Kidney (tissue), 14 donors: ENCODE measurements around the gene HSDL1. TPM values are rescaled to one million over a fixed set of nuclear protein-coding genes. Genes with fewer than 3 reads are reported as not detected.

Source experiments
- DNase-seq, 5 donors: peaks; one replicate each; pipeline ENCODE4 v3.0.0-alpha.2; 2013 to 2020
- FAIRE-seq: peaks from 2 replicates; lab custom pipeline; 2012; peaks lifted over from hg19 to GRCh38; lab: Jason Lieb, UNC
- H3K27ac ChIP-seq, 2 donors: one replicate each; pipeline ENCODE4 v1.7.0; 2013; ENCODE audit warnings: low read depth in 2 of 2, low read length in 2 of 2, inconsistent platforms in 1 of 2
- H3K27me3 ChIP-seq: one replicate; pipeline ENCODE4 v1.7.1; 2013; ENCODE audit warnings: low read length, inconsistent platforms; ENCODE audit not compliant: control insufficient read depth, insufficient read depth
- H3K36me3 ChIP-seq, 3 donors: one replicate each; pipeline versions ENCODE4 v1.7.0 to v1.7.1; 2013; ENCODE audit warnings: low read length in 3 of 3, control low read depth in 1 of 3, inconsistent platforms in 1 of 3; ENCODE audit not compliant: insufficient read depth in 3 of 3, control insufficient read depth in 2 of 3
- H3K4me1 ChIP-seq, 3 donors: one replicate each; pipeline versions ENCODE4 v1.7.0 to v1.7.1; 2013; ENCODE audit warnings: low read length in 3 of 3, inconsistent platforms in 1 of 3, low read depth in 1 of 3; ENCODE audit not compliant: control insufficient read depth in 2 of 3, insufficient read depth in 2 of 3
- H3K4me3 ChIP-seq, 3 donors: one replicate each; pipeline versions ENCODE4 v1.7.0 to v1.8.1; 2013; ENCODE audit warnings: low read length in 3 of 3, control low read depth in 1 of 3, inconsistent platforms in 1 of 3
- H3K9ac ChIP-seq, 3 donors: one replicate each; pipeline versions ENCODE4 v1.7.0 to v1.7.1; 2013; ENCODE audit warnings: low read length in 3 of 3, control low read depth in 1 of 3, inconsistent platforms in 1 of 3
- H3K9me3 ChIP-seq, 3 donors: one replicate each; pipeline versions ENCODE4 v1.7.0 to v1.7.1; 2013; ENCODE audit warnings: low read length in 3 of 3, control low read depth in 1 of 3, inconsistent platforms in 1 of 3; ENCODE audit not compliant: control insufficient read depth in 2 of 3, insufficient read depth in 1 of 3
- intact Hi-C: fragments of 100-400 bp; cut with DNase I; formaldehyde crosslinking; loops from one replicate; pipeline ENCODE4 v1.11.1; 2022
- polyA plus RNA-seq: library from polyadenylated mRNA; stranded (reverse); fragments of 350-450 nt; fragmentation: Illumina TruSeq; extraction: RNeasy Lipid Tissue Mini Kit (QIAGEN cat#74804); gene quantifications from one replicate; pipeline ENCODE4 v1.2.3, GENCODE V29; 2014; ENCODE audit warnings: low read depth, low replicate concordance; ENCODE audit not compliant: insufficient read depth
- total RNA-seq: library from RNA; stranded (reverse); fragmentation: NEBNext Ultra II Directional; extraction: Animal tissue kit (Norgen Biotek cat#: 25700); gene quantifications from one replicate; pipeline ENCODE4 v1.2.1, GENCODE V29; 2021
- TF ChIP-seq, protein P1 (sequence below): IDR thresholded peaks from 3 replicates; pipeline ENCODE4 v1.5.1; 2012; ENCODE audit warnings: mild to moderate bottlenecking, moderate library complexity, borderline replicate concordance; ENCODE audit not compliant: insufficient read depth; ENCODE audit errors: extremely low read depth
- donor health status: control.
- donor health status: control.
- donor health status: control.
- donor health status: control.
- donor health status: control.
- donor health status: DM: yes; HTN: yes; CAD: no.
- donor health status: Normal renal cell carcinoma (clear cell type).

The HSDL1 gene
- total and polyA plus RNA-seq, 2 donors from 2014 or later = 12.1 to 13.3 TPM

- no peak overlapping the region for H3K9ac ChIP-seq
- H3K4me1 ChIP-seq = no peaks in the 10 kb centered on the region
- intact Hi-C loops = no loop called here
- H3K9me3 ChIP-seq = no peaks in the 10 kb centered on the region
- DNase-seq (no peak), FAIRE-seq (no peak)
- no peak overlapping the region for H3K27ac ChIP-seq
- H3K36me3 ChIP-seq = peaks cover 2 to 58% (median 52%) of the 10 kb centered on the region in 3 donors
- H3K27me3 ChIP-seq = no peaks in the 10 kb centered on the region
- no peak overlapping the region for H3K4me3 ChIP-seq
- TF ChIP-seq, protein P1, sequence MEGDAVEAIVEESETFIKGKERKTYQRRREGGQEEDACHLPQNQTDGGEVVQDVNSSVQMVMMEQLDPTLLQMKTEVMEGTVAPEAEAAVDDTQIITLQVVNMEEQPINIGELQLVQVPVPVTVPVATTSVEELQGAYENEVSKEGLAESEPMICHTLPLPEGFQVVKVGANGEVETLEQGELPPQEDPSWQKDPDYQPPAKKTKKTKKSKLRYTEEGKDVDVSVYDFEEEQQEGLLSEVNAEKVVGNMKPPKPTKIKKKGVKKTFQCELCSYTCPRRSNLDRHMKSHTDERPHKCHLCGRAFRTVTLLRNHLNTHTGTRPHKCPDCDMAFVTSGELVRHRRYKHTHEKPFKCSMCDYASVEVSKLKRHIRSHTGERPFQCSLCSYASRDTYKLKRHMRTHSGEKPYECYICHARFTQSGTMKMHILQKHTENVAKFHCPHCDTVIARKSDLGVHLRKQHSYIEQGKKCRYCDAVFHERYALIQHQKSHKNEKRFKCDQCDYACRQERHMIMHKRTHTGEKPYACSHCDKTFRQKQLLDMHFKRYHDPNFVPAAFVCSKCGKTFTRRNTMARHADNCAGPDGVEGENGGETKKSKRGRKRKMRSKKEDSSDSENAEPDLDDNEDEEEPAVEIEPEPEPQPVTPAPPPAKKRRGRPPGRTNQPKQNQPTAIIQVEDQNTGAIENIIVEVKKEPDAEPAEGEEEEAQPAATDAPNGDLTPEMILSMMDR = no peak
Observed at GRCh38 chr16:84082835-84083569, 62.0 kb downstream of the HSDL1 start.

DNA sequence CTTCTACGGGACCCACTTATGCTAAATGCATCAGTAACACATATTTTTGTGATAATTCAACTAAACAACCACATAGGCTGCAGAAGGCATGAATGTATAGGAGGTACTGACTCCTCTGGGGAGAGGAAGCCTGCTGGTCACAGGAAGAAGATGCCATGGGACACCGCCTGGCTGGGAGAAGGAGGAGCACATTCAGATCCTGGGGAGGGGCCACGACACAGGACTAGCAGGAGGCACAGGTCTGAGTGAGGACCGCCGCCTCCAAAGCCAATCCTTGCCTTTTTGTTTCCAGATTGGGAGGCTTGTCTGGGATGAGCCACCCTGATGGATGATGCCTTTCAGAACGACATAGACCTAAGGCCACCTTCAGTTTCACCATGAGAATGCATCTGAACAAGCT, 62.9 kb downstream of the HSDL1 start:
- TF ChIP-seq, protein P1 = no peak
- Histone ChIP-seq H3K27me3 (no peaks in the 10 kb centered on the region), H3K27ac (no peak overlapping the region), H3K9me3 (no peaks in the 10 kb centered on the region), H3K4me1 (no peaks in the 10 kb centered on the region), H3K36me3 (peaks cover 4 to 50% (median 48%) of the 10 kb centered on the region in 3 donors), H3K9ac (no peak overlapping the region), H3K4me3 (no peak overlapping the region)
- no peak for DNase-seq
- FAIRE-seq = no peak
- intact Hi-C loops = no loop called here

DNA sequence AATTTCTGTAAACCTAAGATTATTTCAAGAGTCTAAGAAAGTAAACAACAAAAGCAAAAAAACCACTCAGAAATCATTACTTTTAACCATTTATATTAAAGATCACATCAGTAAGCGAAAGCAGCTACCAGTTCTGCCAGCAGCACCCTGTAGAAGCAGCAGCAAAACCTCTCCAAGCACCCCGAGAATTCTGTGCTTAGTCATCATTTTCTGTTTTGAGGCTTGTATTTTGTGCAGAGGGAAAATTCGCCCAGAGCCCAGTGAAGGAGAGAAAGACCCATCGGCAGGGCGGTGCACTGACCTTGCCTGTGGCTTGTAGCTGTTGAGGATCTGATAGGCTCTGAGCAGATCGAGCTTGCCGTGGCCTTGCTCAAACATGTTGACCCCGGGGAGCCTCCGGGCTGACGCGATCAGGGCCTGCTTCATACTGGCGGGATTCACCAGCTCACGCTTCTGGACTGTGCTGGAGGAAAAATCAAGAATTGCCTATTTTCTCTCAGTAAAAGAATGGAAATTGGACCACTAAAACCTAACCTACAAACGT, 63.5 kb downstream of the HSDL1 start:
- DNase-seq = no peak

More for the DNA sequence above, 63.5 kb downstream of the HSDL1 start:
- H3K4me3 ChIP-seq = no peak overlapping the region
- TF ChIP-seq, protein P1 = no peak
- no peaks in the 10 kb centered on the region for H3K4me1 ChIP-seq
- intact Hi-C loops = no loop called here
- peaks cover 5 to 44% (median 43%) of the 10 kb centered on the region in 3 donors for H3K36me3 ChIP-seq
- FAIRE-seq = no peak
- H3K9me3 ChIP-seq = no peaks in the 10 kb centered on the region
- no peak overlapping the region for H3K9ac ChIP-seq
- no peak overlapping the region for H3K27ac ChIP-seq
- H3K27me3 ChIP-seq = no peaks in the 10 kb centered on the region
